HCT116 (cell line): ENCODE data around the gene RFX2. TPM values are rescaled to one million over a fixed set of nuclear protein-coding genes. Genes with fewer than 3 reads are reported as not detected.

Experiments
- ATAC-seq: fragments of 200-7000 bp; cut with Tn5 transposase; 2 replicates; pipeline ENCODE4 v1.9.1; 2020; ENCODE audit warnings: mild to moderate bottlenecking, moderate library complexity
- BruUV-seq: library from RNA; stranded (reverse); fragments of 400-500 nt; replicated peaks from 2 replicates; lab custom pipeline; 2021; lab: Mats Ljungman, UMichigan
- CTCF ChIA-PET: fragments of 300-600 bp; sonication (Branson Sonifier 250); formaldehyde crosslinking; loops from one replicate; lab custom pipeline; 2021; ENCODE audit warnings: antibody characterized with exemption; lab: Charles Lee
- POLR2A ChIA-PET: fragments of 300-600, 350-600 bp; sonication (Branson Sonifier 250); formaldehyde crosslinking; loops from one replicate; lab custom pipeline; 2021; ENCODE audit warnings: antibody characterized with exemption; lab: Charles Lee
- RAD21 ChIA-PET, 2 experiments: fragments of 300-600 bp; sonication (Branson Sonifier 250); formaldehyde crosslinking; loops; one replicate each; lab custom pipeline; 2023; ENCODE audit warnings: low total read pairs in 2 of 2; ENCODE audit not compliant: uncharacterized antibody in 2 of 2, unreplicated experiment in 2 of 2, low non-redundant PET in 1 of 2; lab: Charles Lee
- DNase-seq: peaks from one replicate; pipeline ENCODE4 v3.0.0-alpha.2; 2010; ENCODE audit warnings: low read depth, low spot score
- H2AFZ ChIP-seq: fragments of 200-600 bp; shearing (Covaris generic), sonication (generic); 2 replicates; pipeline ENCODE4 v1.6.1; 2017; ENCODE audit warnings: low read depth, mixed run types, mixed read lengths, antibody characterized with exemption, low read length; ENCODE audit not compliant: poor library complexity, severe bottlenecking
- H3K27ac ChIP-seq: 2 replicates; pipeline ENCODE4 v1.5.1; 2012; ENCODE audit warnings: low read depth, low read length
- H3K27me3 ChIP-seq: fragments of 200-600 bp; sonication (generic); 2 replicates; pipeline ENCODE4 v1.6.1; 2016; ENCODE audit warnings: mixed run types, low read length, mixed read lengths; ENCODE audit not compliant: insufficient read depth
- H3K36me3 ChIP-seq, 2 experiments: fragments of 200-500 bp in 1 of 2; fragments of 200-600 bp in 1 of 2; sonication (Bioruptor generic) in 1 of 2; sonication (generic) in 1 of 2; 2 replicates each; pipeline versions ENCODE4 v1.5.1 to v1.6.1; 2014 to 2016; ENCODE audit warnings: low read length in 2 of 2, inconsistent platforms in 1 of 2, mixed read lengths in 1 of 2, mixed run types in 1 of 2; ENCODE audit not compliant: insufficient read depth in 2 of 2, control insufficient read depth in 1 of 2
- H3K4me1 ChIP-seq, 2 experiments: fragments of 200-600 bp in 1 of 2; sonication (generic) in 1 of 2; 2 replicates each; pipeline versions ENCODE4 v1.5.1 to v1.6.1; 2012 to 2017; ENCODE audit warnings: low read length in 2 of 2, inconsistent platforms in 1 of 2, mild to moderate bottlenecking in 1 of 2, mixed read lengths in 1 of 2, mixed run types in 1 of 2, moderate library complexity in 1 of 2; ENCODE audit not compliant: insufficient read depth in 2 of 2, control insufficient read depth in 1 of 2
- H3K4me2 ChIP-seq: fragments of 200-600 bp; sonication (generic); 2 replicates; pipeline ENCODE4 v1.6.1; 2017; ENCODE audit warnings: mixed run types, low read length, mixed read lengths
- H3K4me3 ChIP-seq, 2 experiments: fragments of 200-600 bp in 1 of 2; sonication (generic) in 1 of 2; replicated peaks in 1 of 2; 2 replicates each; pipeline ENCODE4 v1.5.1; 2011 to 2016; ENCODE audit warnings: low read length in 2 of 2, control low read depth in 1 of 2, low read depth in 1 of 2, mild to moderate bottlenecking in 1 of 2, mixed read lengths in 1 of 2, mixed run types in 1 of 2
- H3K79me2 ChIP-seq: fragments of 200-600 bp; sonication (generic); 2 replicates; pipeline ENCODE4 v1.6.1; 2017; ENCODE audit warnings: mild to moderate bottlenecking, mixed run types, low read length, moderate library complexity, mixed read lengths; ENCODE audit not compliant: insufficient read depth
- H3K9ac ChIP-seq: fragments of 200-600 bp; sonication (generic); 2 replicates; pipeline ENCODE4 v1.6.1; 2016; ENCODE audit warnings: low read length, mixed read lengths
- H3K9me2 ChIP-seq: fragments of 200-600 bp; sonication (generic), shearing (Covaris generic); 2 replicates; pipeline ENCODE4 v1.6.1; 2017; ENCODE audit warnings: mixed run types, mild to moderate bottlenecking, moderate library complexity; ENCODE audit not compliant: insufficient read depth
- H3K9me3 ChIP-seq, 2 experiments: fragments of 200-500 bp in 1 of 2; fragments of 200-600 bp in 1 of 2; sonication (Bioruptor generic) in 1 of 2; sonication (generic) in 1 of 2; 2 replicates each; pipeline ENCODE4 v1.6.1; 2014 to 2017; ENCODE audit warnings: low read length in 2 of 2, mixed read lengths in 2 of 2, inconsistent platforms in 1 of 2, low read depth in 1 of 2, mild to moderate bottlenecking in 1 of 2, mixed run types in 1 of 2, moderate library complexity in 1 of 2; ENCODE audit not compliant: control insufficient read depth in 1 of 2, insufficient read depth in 1 of 2
- H4K20me1 ChIP-seq: fragments of 200-600 bp; sonication (generic), shearing (Covaris generic); 2 replicates; pipeline ENCODE4 v1.6.1; 2017; ENCODE audit warnings: mixed run types, mild to moderate bottlenecking, moderate library complexity; ENCODE audit not compliant: insufficient read depth
- ATF3 ChIP-seq: IDR thresholded peaks from 2 replicates; pipeline ENCODE4 v1.6.1; 2012
- CBX3 ChIP-seq: IDR thresholded peaks from 2 replicates; pipeline ENCODE4 v1.6.1; 2012; ENCODE audit warnings: low read depth
- CEBPB ChIP-seq: IDR thresholded peaks from 2 replicates; pipeline ENCODE4 v1.6.1; 2012; ENCODE audit warnings: low read depth
- EGR1 ChIP-seq: IDR thresholded peaks from 2 replicates; pipeline ENCODE4 v1.6.1; 2012; ENCODE audit warnings: low read depth
- FOSL1 ChIP-seq: IDR thresholded peaks from 2 replicates; pipeline ENCODE4 v1.6.1; 2012; ENCODE audit warnings: low read depth
- POLR2A ChIP-seq: IDR thresholded peaks from 2 replicates; pipeline ENCODE4 v1.7.0; 2011; ENCODE audit warnings: borderline replicate concordance; ENCODE audit not compliant: insufficient read depth, insufficient read length; ENCODE audit errors: extremely low read depth
- POLR2AphosphoS5 ChIP-seq: IDR thresholded peaks from 2 replicates; pipeline ENCODE4 v1.6.1; 2011; ENCODE audit warnings: mild to moderate bottlenecking, low read depth, low read length, moderate library complexity
- SRF ChIP-seq: IDR thresholded peaks from 2 replicates; pipeline ENCODE4 v1.6.1; 2012; ENCODE audit warnings: low read depth
- intact Hi-C: fragments of 100-400 bp; cut with micrococcal nuclease; formaldehyde crosslinking; loops from 2 replicates; pipeline ENCODE4 v1.10.0; 2022
- total RNA-seq: library from RNA; stranded (reverse); gene quantifications from one replicate; pipeline ENCODE4 v1.2.1, GENCODE V29; 2021; ENCODE audit not compliant: unreplicated experiment

Gene RFX2
- total RNA-seq, 1 experiment from 2014 or later = 13.7 TPM

GRCh38 chr19:6150289-6150688, 40.0 kb upstream of the RFX2 start:
- no peaks in the 10 kb centered on the region for H3K4me1 ChIP-seq
- no peaks in the 10 kb centered on the region for H3K27me3 ChIP-seq
- H2AFZ ChIP-seq = no peak overlapping the region
- peaks cover 0 to 5% of the 10 kb centered on the region in 2 experiments; a peak in 1 of 4 replicates for H3K9me3 ChIP-seq
- POLR2A ChIA-PET = no interaction called here
- ATAC-seq (no peak), DNase-seq (no peak)
- no peaks in the 10 kb centered on the region for H3K9me2 ChIP-seq
- intact Hi-C loops = no loop called here
- no peak overlapping the region for H3K4me2 ChIP-seq
- H3K27ac ChIP-seq = no peak overlapping the region
- RAD21 ChIA-PET = no interaction called here
- CTCF ChIA-PET = no interaction called here
- H3K79me2 ChIP-seq = no peaks in the 10 kb centered on the region
- no peaks in the 10 kb centered on the region for H4K20me1 ChIP-seq
- no peak overlapping the region for H3K9ac ChIP-seq
- BruUV-seq = no TSS peak
- TF ChIP-seq FOSL1 (no peak), EGR1 (no peak), CEBPB (no peak), ATF3 (no peak), POLR2AphosphoS5 (no peak)
- H3K4me3 ChIP-seq = no peak overlapping the region
- no peaks in the 10 kb centered on the region for H3K36me3 ChIP-seq

- intact Hi-C loops = no loop called here
- H2AFZ ChIP-seq = peak overlapping the region; percentile 56
- RAD21 ChIA-PET = no interaction called here
- H3K79me2 ChIP-seq = no peaks in the 10 kb centered on the region
- no peaks in the 10 kb centered on the region for H3K27me3 ChIP-seq
- peak overlapping the region in 1 of 2 experiments; percentile 9; a peak in 2 of 4 replicates for H3K4me3 ChIP-seq
- DNase-seq (no peak), ATAC-seq (0 out of 2 replicates have a peak, but pooled peaks have one; percentile 44)
- H3K27ac ChIP-seq = no peak overlapping the region
- H3K36me3 ChIP-seq = no peaks in the 10 kb centered on the region
- no peaks in the 10 kb centered on the region for H3K9me2 ChIP-seq
- peak overlapping the region; percentile 4; the same call in 1 of the 2 replicates for H3K4me2 ChIP-seq
- POLR2A ChIA-PET = no interaction called here
- H3K9ac ChIP-seq = no peak overlapping the region
- BruUV-seq = no TSS peak
- no peaks in the 10 kb centered on the region for H3K9me3 ChIP-seq
- no peaks in the 10 kb centered on the region for H4K20me1 ChIP-seq
- TF ChIP-seq POLR2A (no peak), SRF (peak; percentile 83), CBX3 (peak; percentile 59; the same call in 1 of the 2 replicates), EGR1 (no peak)
- CTCF ChIA-PET = interaction anchor here (0.9 kb wide), 1 partner anchor 15 kb away, joined by 3 read pairs; no protein-coding TSS in a partner anchor
- H3K4me1 ChIP-seq = no peaks in the 10 kb centered on the region
Observed at GRCh38 chr19:6141217-6141616, 30.9 kb upstream of the RFX2 start.
